ENCODE data around the gene BUB1.
"Not testable (repeated sequence)": the region's sequence is repeated elsewhere in the genome, so short reads cannot be mapped to it uniquely, and the experiment has no call there.

The BUB1 gene

DNA sequence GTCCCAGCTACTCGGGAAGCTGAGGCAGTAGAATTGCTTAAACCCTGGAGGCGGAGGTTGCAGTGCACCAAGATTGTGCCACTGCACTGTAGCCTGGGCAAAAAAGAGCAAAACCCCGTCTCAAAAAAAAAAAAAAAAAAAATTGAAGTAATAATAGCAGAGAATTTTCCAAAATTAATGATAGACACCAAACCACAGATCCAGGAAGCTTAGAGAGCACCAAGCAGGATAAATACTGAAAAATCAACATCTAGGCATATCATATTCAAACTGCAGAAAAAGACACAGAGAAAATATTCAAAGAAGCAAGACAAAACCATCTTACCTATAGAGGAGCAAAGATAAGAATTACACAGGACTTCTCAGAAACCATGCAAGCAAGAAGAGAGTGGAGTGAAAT, 33.5 kb downstream of the BUB1 start:
- WGBS (ENCODE audit: insufficient coverage): no CpG with 5 or more reads among the region's 3 CpGs
- H3K36me3 ChIP-seq (ENCODE audit: control insufficient read depth in 4 of 4, insufficient read depth in 4 of 4, low read length in 3 of 4): peaks cover 26 to 54% (median 41%) of the 10 kb centered on the region in 4 experiments
- POLR2A ChIA-PET: no interaction called here
- no peak for DNase-seq
- H3K4me3 ChIP-seq (ENCODE audit: control insufficient read depth in 1 of 7, extremely low read depth in 1 of 7, insufficient read depth in 4 of 7, low read depth in 2 of 7, low read length in 6 of 7): no peak overlapping the region
- H3K4me1 ChIP-seq (ENCODE audit: control extremely low read depth in 1 of 4, control insufficient read depth in 4 of 4, insufficient read depth in 4 of 4, low read length in 3 of 4): no peaks in the 10 kb centered on the region
- CTCF ChIA-PET: interaction anchor here (2.6 kb wide), 1 partner anchor 112 kb away, joined by 8 read pairs; no protein-coding TSS in a partner anchor
- no peaks in the 10 kb centered on the region for H3K27me3 ChIP-seq (replicated peaks in 2 of 5; ENCODE audit: control insufficient read depth in 4 of 5, insufficient read depth in 5 of 5, low read length in 4 of 5)
- no peak overlapping the region for H3K27ac ChIP-seq (ENCODE audit: insufficient read depth in 1 of 2, low read depth in 1 of 2, low read length in 2 of 2, poor library complexity in 1 of 2, severe bottlenecking in 2 of 2)
- H3K9me3 ChIP-seq (ENCODE audit: control extremely low read depth in 1 of 5, control insufficient read depth in 4 of 5, insufficient read depth in 2 of 5, low read depth in 1 of 5, low read length in 4 of 5): no peaks in the 10 kb centered on the region

GRCh38 chr2:110642360-110642759, 35.5 kb downstream of the BUB1 start:
- ChIA-PET CTCF (interaction anchor here (1.6 to 2.6 kb wide), 2 partner anchors 9 to 114 kb away, joined by 5 to 8 read pairs; no protein-coding TSS in a partner anchor), POLR2A (no interaction called here)
- Histone ChIP-seq H3K4me1 (ENCODE audit: control extremely low read depth in 1 of 4, control insufficient read depth in 4 of 4, insufficient read depth in 4 of 4, low read length in 3 of 4) (no peaks in the 10 kb centered on the region), H3K9me3 (ENCODE audit: control extremely low read depth in 1 of 5, control insufficient read depth in 4 of 5, insufficient read depth in 2 of 5, low read depth in 1 of 5, low read length in 4 of 5) (no peaks in the 10 kb centered on the region), H3K27ac (ENCODE audit: insufficient read depth in 1 of 2, low read depth in 1 of 2, low read length in 2 of 2, poor library complexity in 1 of 2, severe bottlenecking in 2 of 2) (no peak overlapping the region), H3K4me3 (ENCODE audit: control insufficient read depth in 1 of 7, extremely low read depth in 1 of 7, insufficient read depth in 4 of 7, low read depth in 2 of 7, low read length in 6 of 7) (no peak overlapping the region), H3K27me3 (replicated peaks in 2 of 5; ENCODE audit: control insufficient read depth in 4 of 5, insufficient read depth in 5 of 5, low read length in 4 of 5) (no peaks in the 10 kb centered on the region), H3K36me3 (ENCODE audit: control insufficient read depth in 4 of 4, insufficient read depth in 4 of 4, low read length in 3 of 4) (peaks cover 21 to 63% (median 49%) of the 10 kb centered on the region in 4 experiments)
- DNase-seq: no peak

DNA sequence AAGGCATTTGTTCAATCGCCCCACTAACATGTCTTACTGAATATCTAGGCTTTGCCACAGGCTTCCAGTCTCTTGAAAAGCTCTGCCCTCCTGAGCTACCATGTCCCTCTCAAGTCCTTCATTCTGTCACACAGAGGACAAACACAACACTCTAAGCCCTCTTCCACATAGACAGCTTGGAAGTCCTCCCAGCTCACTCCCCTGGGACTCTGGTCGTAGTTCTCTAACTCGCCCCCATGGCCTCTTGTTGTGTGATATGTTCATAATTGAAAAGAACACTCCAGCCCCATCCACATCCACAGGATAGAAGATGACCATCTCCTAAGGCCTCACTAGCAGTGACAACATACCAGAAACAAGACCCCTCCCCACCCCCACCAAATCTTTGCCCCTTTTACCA, 37.9 kb downstream of the BUB1 start:
- no peaks in the 10 kb centered on the region for H3K4me1 ChIP-seq (ENCODE audit: control extremely low read depth in 1 of 4, control insufficient read depth in 4 of 4, insufficient read depth in 4 of 4, low read length in 3 of 4)
- DNase-seq: no peak
- WGBS (ENCODE audit: insufficient coverage): 100% methylated on average over 1 of the region's 3 CpGs
- no peak overlapping the region for H3K4me3 ChIP-seq (ENCODE audit: control insufficient read depth in 1 of 7, extremely low read depth in 1 of 7, insufficient read depth in 4 of 7, low read depth in 2 of 7, low read length in 6 of 7)
- no peak overlapping the region for H3K27ac ChIP-seq (ENCODE audit: insufficient read depth in 1 of 2, low read depth in 1 of 2, low read length in 2 of 2, poor library complexity in 1 of 2, severe bottlenecking in 2 of 2)
- no peaks in the 10 kb centered on the region for H3K9me3 ChIP-seq (ENCODE audit: control extremely low read depth in 1 of 5, control insufficient read depth in 4 of 5, insufficient read depth in 2 of 5, low read depth in 1 of 5, low read length in 4 of 5)
- POLR2A ChIA-PET: no interaction called here
- H3K36me3 ChIP-seq (ENCODE audit: control insufficient read depth in 4 of 4, insufficient read depth in 4 of 4, low read length in 3 of 4): peaks cover 25 to 65% (median 56%) of the 10 kb centered on the region in 4 experiments
- CTCF ChIA-PET: no interaction called here
- no peaks in the 10 kb centered on the region for H3K27me3 ChIP-seq (replicated peaks in 2 of 5; ENCODE audit: control insufficient read depth in 4 of 5, insufficient read depth in 5 of 5, low read length in 4 of 5)

- H3K27me3 ChIP-seq (replicated peaks in 2 of 5; ENCODE audit: control insufficient read depth in 4 of 5, insufficient read depth in 5 of 5, low read length in 4 of 5): no peaks in the 10 kb centered on the region
- peaks cover 28 to 65% (median 56%) of the 10 kb centered on the region in 4 experiments for H3K36me3 ChIP-seq (ENCODE audit: control insufficient read depth in 4 of 4, insufficient read depth in 4 of 4, low read length in 3 of 4)
- no peak overlapping the region for H3K4me3 ChIP-seq (ENCODE audit: control insufficient read depth in 1 of 7, extremely low read depth in 1 of 7, insufficient read depth in 4 of 7, low read depth in 2 of 7, low read length in 6 of 7)
- DNase-seq: no peak
- 100% methylated on average over 1 of the region's 4 CpGs for WGBS (ENCODE audit: insufficient coverage)
- POLR2A ChIA-PET: no interaction called here
- H3K27ac ChIP-seq (ENCODE audit: insufficient read depth in 1 of 2, low read depth in 1 of 2, low read length in 2 of 2, poor library complexity in 1 of 2, severe bottlenecking in 2 of 2): no peak overlapping the region
- CTCF ChIA-PET: no interaction called here
- no peaks in the 10 kb centered on the region for H3K9me3 ChIP-seq (ENCODE audit: control extremely low read depth in 1 of 5, control insufficient read depth in 4 of 5, insufficient read depth in 2 of 5, low read depth in 1 of 5, low read length in 4 of 5)
- H3K4me1 ChIP-seq (ENCODE audit: control extremely low read depth in 1 of 4, control insufficient read depth in 4 of 4, insufficient read depth in 4 of 4, low read length in 3 of 4): no peaks in the 10 kb centered on the region
Measured at GRCh38 chr2:110638952-110639695, 38.7 kb downstream of the BUB1 start.

DNA sequence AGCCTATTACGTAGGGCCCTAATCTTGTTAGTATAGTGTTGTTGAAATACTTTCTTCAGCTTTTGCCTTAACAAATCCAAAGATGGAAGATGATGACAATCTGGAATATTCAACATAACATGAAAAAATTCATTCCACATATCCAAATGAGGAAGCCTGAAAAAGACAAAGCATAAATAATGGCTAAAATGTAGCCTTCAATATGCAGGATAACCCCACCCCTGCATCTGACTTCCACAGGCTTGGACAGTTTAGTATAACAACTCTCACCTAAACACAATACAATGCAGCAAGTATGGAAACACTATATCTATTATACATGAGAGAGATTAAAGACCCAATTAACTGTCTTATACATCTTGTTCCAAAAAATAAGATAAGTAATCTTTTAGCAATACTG, 39.9 kb downstream of the BUB1 start:
- Histone ChIP-seq H3K27me3 (replicated peaks in 2 of 5; ENCODE audit: control insufficient read depth in 4 of 5, insufficient read depth in 5 of 5, low read length in 4 of 5) (no peaks in the 10 kb centered on the region), H3K4me3 (ENCODE audit: control insufficient read depth in 1 of 7, extremely low read depth in 1 of 7, insufficient read depth in 4 of 7, low read depth in 2 of 7, low read length in 6 of 7) (no peak overlapping the region), H3K4me1 (ENCODE audit: control extremely low read depth in 1 of 4, control insufficient read depth in 4 of 4, insufficient read depth in 4 of 4, low read length in 3 of 4) (no peaks in the 10 kb centered on the region), H3K27ac (ENCODE audit: insufficient read depth in 1 of 2, low read depth in 1 of 2, low read length in 2 of 2, poor library complexity in 1 of 2, severe bottlenecking in 2 of 2) (no peak overlapping the region), H3K36me3 (ENCODE audit: control insufficient read depth in 4 of 4, insufficient read depth in 4 of 4, low read length in 3 of 4) (peaks cover 26 to 60% (median 53%) of the 10 kb centered on the region in 4 experiments), H3K9me3 (ENCODE audit: control extremely low read depth in 1 of 5, control insufficient read depth in 4 of 5, insufficient read depth in 2 of 5, low read depth in 1 of 5, low read length in 4 of 5) (no peaks in the 10 kb centered on the region)
- ChIA-PET CTCF (no interaction called here), POLR2A (no interaction called here)
- no peak for DNase-seq
- no CpG with 5 or more reads among the region's 1 CpG for WGBS (ENCODE audit: insufficient coverage)

DNA sequence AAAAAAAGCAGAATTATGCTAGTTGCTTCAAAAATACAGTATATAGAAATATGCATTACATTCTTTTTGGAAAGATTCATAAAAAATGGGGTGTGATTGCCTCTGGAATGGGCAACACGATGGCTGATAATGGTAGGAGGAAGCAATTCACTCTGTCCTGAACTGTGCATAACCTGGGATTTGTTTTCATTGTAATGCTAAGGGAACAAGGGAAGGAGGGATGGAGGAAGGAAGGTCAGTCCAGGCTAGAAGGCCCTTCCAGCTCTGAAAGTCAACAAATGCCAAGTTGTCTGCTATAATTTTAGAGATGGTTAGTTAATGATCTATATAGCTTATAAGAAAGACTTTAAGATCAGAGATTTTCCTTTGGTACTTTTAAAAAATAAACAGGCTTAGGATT, 40.8 kb downstream of the BUB1 start:
- POLR2A ChIA-PET: no interaction called here
- CTCF ChIA-PET: no interaction called here
- no peaks in the 10 kb centered on the region for H3K4me1 ChIP-seq (ENCODE audit: control extremely low read depth in 1 of 4, control insufficient read depth in 4 of 4, insufficient read depth in 4 of 4, low read length in 3 of 4)
- H3K27me3 ChIP-seq (replicated peaks in 2 of 5; ENCODE audit: control insufficient read depth in 4 of 5, insufficient read depth in 5 of 5, low read length in 4 of 5): no peaks in the 10 kb centered on the region
- H3K36me3 ChIP-seq (ENCODE audit: control insufficient read depth in 4 of 4, insufficient read depth in 4 of 4, low read length in 3 of 4): peaks cover 26 to 55% (median 46%) of the 10 kb centered on the region in 4 experiments
- DNase-seq: no peak
- H3K9me3 ChIP-seq (ENCODE audit: control extremely low read depth in 1 of 5, control insufficient read depth in 4 of 5, insufficient read depth in 2 of 5, low read depth in 1 of 5, low read length in 4 of 5): no peaks in the 10 kb centered on the region
- 100% methylated on average over 1 of the region's 1 CpG for whole genome bisulfite sequencing (ENCODE audit: insufficient coverage)
- H3K27ac ChIP-seq (ENCODE audit: insufficient read depth in 1 of 2, low read depth in 1 of 2, low read length in 2 of 2, poor library complexity in 1 of 2, severe bottlenecking in 2 of 2): no peak overlapping the region
- H3K4me3 ChIP-seq (ENCODE audit: control insufficient read depth in 1 of 7, extremely low read depth in 1 of 7, insufficient read depth in 4 of 7, low read depth in 2 of 7, low read length in 6 of 7): no peak overlapping the region

- H3K4me3 ChIP-seq (ENCODE audit: control insufficient read depth in 1 of 7, extremely low read depth in 1 of 7, insufficient read depth in 4 of 7, low read depth in 2 of 7, low read length in 6 of 7); H3K27me3 ChIP-seq (replicated peaks in 2 of 5; ENCODE audit: control insufficient read depth in 4 of 5, insufficient read depth in 5 of 5, low read length in 4 of 5); H3K9me3 ChIP-seq (ENCODE audit: control extremely low read depth in 1 of 5, control insufficient read depth in 4 of 5, insufficient read depth in 2 of 5, low read depth in 1 of 5, low read length in 4 of 5); POLR2A ChIA-PET; CTCF ChIA-PET; DNase-seq; H3K4me1 ChIP-seq (ENCODE audit: control extremely low read depth in 1 of 4, control insufficient read depth in 4 of 4, insufficient read depth in 4 of 4, low read length in 3 of 4); H3K27ac ChIP-seq (ENCODE audit: insufficient read depth in 1 of 2, low read depth in 1 of 2, low read length in 2 of 2, poor library complexity in 1 of 2, severe bottlenecking in 2 of 2): not testable (repeated sequence)
- peaks cover 16 to 46% (median 37%) of the 10 kb centered on the region in 4 experiments for H3K36me3 ChIP-seq (ENCODE audit: control insufficient read depth in 4 of 4, insufficient read depth in 4 of 4, low read length in 3 of 4)
- WGBS (ENCODE audit: insufficient coverage): no CpG with 5 or more reads among the region's 4 CpGs
Measured at GRCh38 chr2:110635949-110636628, 41.8 kb downstream of the BUB1 start.
